Activated naive CD8-positive, alpha-beta T cell treated with anti-CD3 and anti-CD28 coated beads, Interleukin-2, amount 50 U/mL, for 24 hours (primary cell): ENCODE measurements around the gene TTLL11.

Experiments used
- ATAC-seq: fragments of 150-1000 bp; cut with Tn5 transposase; one replicate; pipeline ENCODE4 v1.10.0; 2021
- DNase-seq: peaks from one replicate; pipeline ENCODE4 v3.0.0; 2021
- H3K27ac Mint-ChIP-seq: one replicate; pipeline ENCODE4 v1.8.0; 2021; ENCODE audit warnings: mild to moderate bottlenecking, mixed read lengths
- H3K27me3 Mint-ChIP-seq: one replicate; pipeline ENCODE4 v1.8.0; 2021; ENCODE audit warnings: mixed read lengths
- H3K36me3 Mint-ChIP-seq: one replicate; pipeline ENCODE4 v1.8.0; 2021; ENCODE audit warnings: low read depth, mixed read lengths
- H3K4me1 Mint-ChIP-seq: one replicate; pipeline ENCODE4 v1.8.0; 2021; ENCODE audit warnings: mixed read lengths
- H3K4me3 Mint-ChIP-seq: one replicate; pipeline ENCODE4 v1.8.0; 2021; ENCODE audit warnings: mild to moderate bottlenecking, moderate library complexity, mixed read lengths
- H3K9me3 Mint-ChIP-seq: one replicate; pipeline ENCODE4 v1.8.0; 2021; ENCODE audit warnings: mixed read lengths

Gene TTLL11

GRCh38 chr9:121816845-121817450 is 276.2 kb downstream of the TTLL11 start:
- no peak for DNase-seq
- H3K4me3 Mint-ChIP-seq = no peak overlapping the region
- H3K4me1 Mint-ChIP-seq = no peaks in the 10 kb centered on the region
- no peaks in the 10 kb centered on the region for H3K36me3 Mint-ChIP-seq
- H3K9me3 Mint-ChIP-seq = no peaks in the 10 kb centered on the region
- H3K27me3 Mint-ChIP-seq = no peaks in the 10 kb centered on the region
- no peak for ATAC-seq
- no peak overlapping the region for H3K27ac Mint-ChIP-seq

- no peak overlapping the region for H3K27ac Mint-ChIP-seq
- ATAC-seq = no peak
- no peak overlapping the region for H3K4me3 Mint-ChIP-seq
- no peaks in the 10 kb centered on the region for H3K27me3 Mint-ChIP-seq
- no peaks in the 10 kb centered on the region for H3K4me1 Mint-ChIP-seq
- no peaks in the 10 kb centered on the region for H3K36me3 Mint-ChIP-seq
- DNase-seq = no peak
- H3K9me3 Mint-ChIP-seq = no peaks in the 10 kb centered on the region
Observed at GRCh38 chr9:121816449-121816817, 276.7 kb downstream of the TTLL11 start.

DNA sequence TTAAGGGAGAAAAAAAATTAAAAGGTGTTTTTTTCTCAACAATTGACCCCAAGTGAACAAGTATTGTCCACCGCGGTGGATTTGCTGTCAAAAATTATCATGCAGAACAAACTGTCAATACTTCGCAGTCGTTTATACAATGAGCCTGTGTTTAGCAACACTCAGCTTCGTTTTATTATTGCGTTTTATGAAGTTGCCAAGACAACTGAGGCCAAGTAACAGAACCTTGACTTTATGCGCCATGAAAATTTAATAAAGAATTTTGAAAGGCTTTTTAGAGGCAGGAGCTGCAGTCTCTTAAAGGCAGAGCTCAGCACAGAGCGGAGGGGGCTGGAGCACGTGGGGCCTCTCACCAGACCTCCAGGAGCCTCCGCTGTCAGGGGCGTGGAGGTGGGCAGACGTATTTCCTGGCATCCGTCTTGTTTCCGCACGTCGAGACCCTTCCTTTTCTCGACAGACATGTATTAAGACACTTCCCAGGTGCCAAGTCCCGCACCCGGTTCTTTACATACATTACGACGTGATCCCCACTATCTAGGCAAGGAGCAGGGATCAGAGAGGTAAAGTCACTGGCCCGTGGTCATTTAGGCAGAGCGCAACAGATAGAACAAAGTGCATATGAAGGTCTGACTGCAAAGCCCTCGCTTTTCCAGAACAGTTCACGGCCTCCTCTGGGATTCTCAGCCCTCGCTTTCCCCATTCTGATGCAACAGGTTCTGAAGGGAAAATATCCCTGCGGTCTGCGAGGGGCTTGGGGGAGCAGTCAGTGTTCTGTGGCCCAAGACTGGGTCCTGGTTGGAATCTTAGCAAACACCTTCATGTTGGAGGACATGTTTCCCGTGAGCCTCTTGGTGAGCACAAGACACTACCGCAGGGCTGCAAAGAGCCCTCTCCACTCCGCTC is 277.3 kb downstream of the TTLL11 start:
- Mint-ChIP-seq H3K4me1 (no peaks in the 10 kb centered on the region), H3K4me3 (no peak overlapping the region), H3K27me3 (no peaks in the 10 kb centered on the region), H3K36me3 (no peaks in the 10 kb centered on the region), H3K27ac (no peak overlapping the region), H3K9me3 (no peaks in the 10 kb centered on the region)
- ATAC-seq (no peak), DNase-seq (no peak)

GRCh38 chr9:121815084-121815483 is 278.0 kb downstream of the TTLL11 start:
- no peaks in the 10 kb centered on the region for H3K9me3 Mint-ChIP-seq

DNA sequence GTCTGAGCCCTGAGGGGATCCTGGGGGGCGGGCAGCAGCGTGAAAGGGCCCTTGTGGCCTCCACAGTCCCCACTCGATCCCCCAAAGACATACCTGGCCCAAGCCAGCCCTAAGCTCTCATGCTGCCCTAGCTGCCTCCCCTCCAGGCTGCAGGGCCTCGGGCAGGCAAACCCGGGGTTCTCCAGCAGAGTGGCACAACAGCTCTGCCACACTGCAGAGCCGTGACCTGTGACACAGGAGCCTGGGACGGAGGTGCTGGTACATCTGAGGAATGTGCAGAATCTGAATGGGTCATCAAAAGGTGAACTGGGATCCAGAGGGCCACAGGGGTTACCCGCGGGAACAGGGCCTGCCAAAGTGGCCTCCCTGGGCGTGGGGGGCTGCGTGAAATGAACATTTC is 278.5 kb downstream of the TTLL11 start:
- no peaks in the 10 kb centered on the region for H3K9me3 Mint-ChIP-seq
- no peak for DNase-seq
- no peaks in the 10 kb centered on the region for H3K36me3 Mint-ChIP-seq
- no peaks in the 10 kb centered on the region for H3K4me1 Mint-ChIP-seq
- no peaks in the 10 kb centered on the region for H3K27me3 Mint-ChIP-seq
- no peak overlapping the region for H3K4me3 Mint-ChIP-seq
- H3K27ac Mint-ChIP-seq = no peak overlapping the region
- ATAC-seq = no peak

More at GRCh38 chr9:121815084-121815483, 278.0 kb downstream of the TTLL11 start:
- H3K27me3 Mint-ChIP-seq = no peaks in the 10 kb centered on the region
- DNase-seq (no peak), ATAC-seq (no peak)
- no peak overlapping the region for H3K4me3 Mint-ChIP-seq
- H3K27ac Mint-ChIP-seq = no peak overlapping the region
- H3K4me1 Mint-ChIP-seq = no peaks in the 10 kb centered on the region
- H3K36me3 Mint-ChIP-seq = no peaks in the 10 kb centered on the region

- no peaks in the 10 kb centered on the region for H3K27me3 Mint-ChIP-seq
- H3K27ac Mint-ChIP-seq = no peak overlapping the region
- ATAC-seq (no peak), DNase-seq (no peak)
- no peaks in the 10 kb centered on the region for H3K9me3 Mint-ChIP-seq
- no peak overlapping the region for H3K4me3 Mint-ChIP-seq
- H3K36me3 Mint-ChIP-seq = no peaks in the 10 kb centered on the region
- H3K4me1 Mint-ChIP-seq = no peaks in the 10 kb centered on the region
Observed at GRCh38 chr9:121813519-121814210, 279.4 kb downstream of the TTLL11 start.

GRCh38 chr9:121812159-121812735 is 280.9 kb downstream of the TTLL11 start:
- Mint-ChIP-seq H3K9me3 (no peaks in the 10 kb centered on the region), H3K27me3 (no peaks in the 10 kb centered on the region), H3K27ac (no peak overlapping the region), H3K4me3 (no peak overlapping the region), H3K4me1 (no peaks in the 10 kb centered on the region), H3K36me3 (no peaks in the 10 kb centered on the region)
- DNase-seq (no peak), ATAC-seq (no peak)

- H3K9me3 Mint-ChIP-seq = no peaks in the 10 kb centered on the region
- H3K27me3 Mint-ChIP-seq = no peaks in the 10 kb centered on the region
- no peaks in the 10 kb centered on the region for H3K4me1 Mint-ChIP-seq
- ATAC-seq (no peak), DNase-seq (no peak)
- H3K4me3 Mint-ChIP-seq = no peak overlapping the region
- no peak overlapping the region for H3K27ac Mint-ChIP-seq
- H3K36me3 Mint-ChIP-seq = no peaks in the 10 kb centered on the region
Observed at GRCh38 chr9:121811751-121812150, 281.4 kb downstream of the TTLL11 start.

GRCh38 chr9:121811140-121811539 is 282.0 kb downstream of the TTLL11 start:
- H3K4me1 Mint-ChIP-seq = no peaks in the 10 kb centered on the region
- ATAC-seq (no peak), DNase-seq (no peak)
- H3K9me3 Mint-ChIP-seq = no peaks in the 10 kb centered on the region
- no peaks in the 10 kb centered on the region for H3K36me3 Mint-ChIP-seq
- no peaks in the 10 kb centered on the region for H3K27me3 Mint-ChIP-seq
- no peak overlapping the region for H3K4me3 Mint-ChIP-seq
- no peak overlapping the region for H3K27ac Mint-ChIP-seq

DNA sequence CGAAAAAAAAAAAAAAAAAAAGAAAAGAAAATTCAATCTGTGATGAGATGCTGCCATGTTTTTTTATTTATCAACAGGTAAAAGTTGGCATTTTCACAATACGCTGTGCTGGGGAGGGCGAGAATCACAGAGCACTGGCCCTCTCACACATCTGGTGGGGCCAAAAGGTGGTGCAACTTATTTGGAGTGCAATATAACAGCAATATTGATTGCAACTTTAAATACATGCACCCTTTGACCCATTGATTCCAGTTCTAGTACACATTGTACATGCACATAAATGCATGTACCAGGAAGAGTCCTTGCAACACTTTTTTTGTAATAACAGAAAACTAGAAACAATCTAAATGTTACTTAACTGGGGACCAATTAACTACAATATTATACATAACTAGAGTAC is 282.6 kb downstream of the TTLL11 start:
- H3K4me3 Mint-ChIP-seq = no peak overlapping the region
- no peaks in the 10 kb centered on the region for H3K27me3 Mint-ChIP-seq
- no peak for ATAC-seq
- no peaks in the 10 kb centered on the region for H3K9me3 Mint-ChIP-seq
- no peaks in the 10 kb centered on the region for H3K4me1 Mint-ChIP-seq
- no peaks in the 10 kb centered on the region for H3K36me3 Mint-ChIP-seq
- no peak overlapping the region for H3K27ac Mint-ChIP-seq
- DNase-seq = no peak

DNA sequence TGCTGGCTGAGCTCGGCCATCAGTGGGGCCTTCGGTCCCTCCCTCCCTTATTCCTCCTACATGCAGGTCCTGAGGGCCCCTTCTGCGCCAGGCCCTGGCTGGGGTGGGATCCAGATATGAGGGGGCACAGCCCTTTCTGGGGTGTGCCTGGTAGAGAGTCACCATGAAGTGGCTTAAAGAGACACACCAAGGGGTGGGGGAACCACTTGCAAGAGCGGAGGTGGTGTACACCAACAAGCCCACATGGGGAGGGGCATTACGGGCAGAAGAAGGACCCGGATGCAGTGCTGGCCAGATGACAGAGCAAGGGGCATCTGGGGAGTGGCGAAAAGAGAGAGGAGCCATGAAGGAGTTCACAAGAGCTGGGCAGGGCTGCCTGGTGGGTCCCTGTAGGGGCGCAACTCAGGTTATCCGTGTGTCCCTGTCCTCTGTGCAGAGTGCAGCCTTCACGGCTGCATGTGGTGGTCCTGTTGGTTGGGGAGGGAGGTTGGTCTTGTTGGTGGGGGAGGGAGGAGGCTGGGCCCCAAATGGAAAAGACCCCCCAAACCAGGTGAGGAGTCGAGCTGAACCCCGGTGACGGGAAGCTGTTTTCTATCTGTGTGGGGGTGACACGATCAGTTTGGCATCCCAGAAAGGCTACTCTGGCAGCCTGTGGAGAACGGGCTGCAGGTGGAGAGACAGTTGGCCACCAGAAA is 283.6 kb downstream of the TTLL11 start:
- Mint-ChIP-seq H3K9me3 (peaks cover 5% of the 10 kb centered on the region), H3K36me3 (no peaks in the 10 kb centered on the region), H3K27ac (no peak overlapping the region), H3K27me3 (no peaks in the 10 kb centered on the region), H3K4me1 (no peaks in the 10 kb centered on the region), H3K4me3 (no peak overlapping the region)
- ATAC-seq (no peak), DNase-seq (no peak)

- DNase-seq (no peak), ATAC-seq (no peak)
- Mint-ChIP-seq H3K27me3 (no peaks in the 10 kb centered on the region), H3K4me3 (no peak overlapping the region), H3K36me3 (peaks cover 1% of the 10 kb centered on the region), H3K27ac (no peak overlapping the region), H3K4me1 (no peaks in the 10 kb centered on the region), H3K9me3 (peaks cover 11% of the 10 kb centered on the region)
Observed at GRCh38 chr9:121808781-121809180, 284.3 kb downstream of the TTLL11 start.

GRCh38 chr9:121807823-121808278 is 285.3 kb downstream of the TTLL11 start:
- ATAC-seq (no peak), DNase-seq (no peak)
- Mint-ChIP-seq H3K4me1 (no peaks in the 10 kb centered on the region), H3K4me3 (no peak overlapping the region), H3K27ac (no peak overlapping the region), H3K9me3 (peaks cover 11% of the 10 kb centered on the region), H3K36me3 (peaks cover 1% of the 10 kb centered on the region), H3K27me3 (no peaks in the 10 kb centered on the region)
